Measurements from ENCODE around the gene STOX2. TPM values are rescaled to one million over a fixed set of nuclear protein-coding genes. Genes with fewer than 3 reads are reported as not detected.

STOX2 gene, protein sequence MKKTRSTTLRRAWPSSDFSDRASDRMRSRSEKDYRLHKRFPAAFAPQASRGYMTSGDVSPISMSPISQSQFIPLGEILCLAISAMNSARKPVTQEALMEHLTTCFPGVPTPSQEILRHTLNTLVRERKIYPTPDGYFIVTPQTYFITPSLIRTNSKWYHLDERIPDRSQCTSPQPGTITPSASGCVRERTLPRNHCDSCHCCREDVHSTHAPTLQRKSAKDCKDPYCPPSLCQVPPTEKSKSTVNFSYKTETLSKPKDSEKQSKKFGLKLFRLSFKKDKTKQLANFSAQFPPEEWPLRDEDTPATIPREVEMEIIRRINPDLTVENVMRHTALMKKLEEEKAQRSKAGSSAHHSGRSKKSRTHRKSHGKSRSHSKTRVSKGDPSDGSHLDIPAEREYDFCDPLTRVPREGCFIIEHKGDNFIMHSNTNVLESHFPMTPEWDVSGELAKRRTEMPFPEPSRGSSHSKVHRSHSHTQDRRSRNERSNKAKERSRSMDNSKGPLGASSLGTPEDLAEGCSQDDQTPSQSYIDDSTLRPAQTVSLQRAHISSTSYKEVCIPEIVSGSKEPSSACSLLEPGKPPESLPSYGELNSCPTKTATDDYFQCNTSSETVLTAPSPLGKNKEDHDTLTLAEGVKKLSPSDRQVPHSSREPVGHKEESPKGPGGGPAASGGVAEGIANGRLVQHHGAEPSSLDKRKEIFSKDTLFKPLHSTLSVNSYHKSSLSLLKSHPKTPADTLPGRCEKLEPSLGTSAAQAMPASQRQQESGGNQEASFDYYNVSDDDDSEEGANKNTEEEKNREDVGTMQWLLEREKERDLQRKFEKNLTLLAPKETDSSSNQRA (N-terminal part only)
- total RNA-seq (2014; rRNA removed; shearing (Covaris generic)) = not detected in 2 replicates
- polyA plus RNA-seq (2015; cell fraction: cytosol; rRNA removed) = 0.21 TPM in 1 of 2 replicates, not detected in the other
- polyA plus RNA-seq (2015; cell fraction: nucleus; rRNA removed) = not detected in 2 replicates

DNA sequence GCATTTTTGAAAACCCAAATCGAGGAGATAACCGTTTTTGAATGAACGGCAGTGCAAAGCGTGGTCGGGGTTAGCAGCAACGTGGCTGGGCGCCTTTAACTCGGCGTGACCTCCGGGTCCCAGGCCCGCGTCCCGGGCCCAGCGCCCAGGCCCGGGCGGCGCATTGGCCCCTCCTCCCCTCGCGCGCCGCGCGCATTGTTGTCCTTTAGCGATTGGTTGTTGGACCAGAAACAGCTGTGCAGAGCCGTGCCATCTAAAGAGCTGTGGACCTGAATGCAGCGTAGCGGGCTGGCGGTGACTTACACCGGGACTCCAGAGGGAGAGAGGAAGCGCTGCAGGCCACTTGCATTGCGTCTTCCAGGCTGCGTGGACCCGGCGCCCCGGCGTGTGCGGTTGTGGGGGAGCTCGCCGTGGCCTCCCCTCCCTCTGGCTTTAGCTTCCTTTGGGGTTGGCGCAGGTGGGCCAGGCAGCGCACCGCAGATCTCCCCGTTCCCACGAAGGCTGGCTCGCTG lies at the start of gene STOX2:
Gene STOX2, plus strand, starts transcription at position 227 of the 512 bp plus-strand sequence. CDS start 1,484 bp downstream, outside the sequence.
- DNase-seq (ENCODE audit: low read depth) = no peak

DNA sequence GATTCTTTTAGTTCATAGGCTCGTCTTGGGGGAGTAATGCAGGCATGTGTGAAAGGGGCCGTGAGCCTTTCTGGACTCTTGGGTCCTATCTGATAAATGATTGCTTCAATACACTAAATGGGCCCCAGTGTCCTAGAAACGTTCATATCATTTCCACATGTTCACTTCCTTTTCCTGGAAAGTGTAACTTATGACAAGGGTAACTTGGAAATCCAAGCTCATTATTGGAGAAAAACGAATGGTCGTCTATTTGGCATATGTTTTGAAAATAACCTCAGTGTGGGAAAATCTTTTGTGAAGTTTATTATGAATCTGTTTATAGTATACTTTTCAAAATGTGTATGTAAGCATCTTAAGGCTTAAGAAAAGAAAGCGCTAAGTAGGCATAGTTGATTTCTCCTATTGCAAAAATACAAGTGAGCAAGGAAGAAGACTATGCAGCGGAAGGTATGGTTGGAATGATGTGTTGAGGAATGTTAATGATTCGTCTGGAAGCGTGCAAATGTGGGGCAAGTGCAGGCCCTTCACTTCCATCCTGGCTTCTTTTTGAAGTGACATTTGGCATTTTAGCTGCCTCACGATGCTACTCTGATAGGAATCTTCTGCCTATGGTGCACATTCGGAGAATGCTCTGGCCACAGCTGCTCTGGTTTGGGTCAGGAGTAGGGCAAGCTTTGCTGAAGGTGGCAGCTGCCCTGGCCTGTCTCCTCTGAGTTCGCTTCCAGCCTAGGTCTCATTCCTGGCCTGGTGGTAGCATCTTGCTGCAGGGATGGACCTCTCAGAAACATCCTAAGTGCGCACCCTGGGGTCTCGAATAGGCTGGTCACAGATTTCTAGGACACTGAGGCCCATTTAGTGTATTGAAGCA lies 49.5 kb upstream of the STOX2 start:
- DNase-seq (ENCODE audit: low read depth) = no peak

DNA sequence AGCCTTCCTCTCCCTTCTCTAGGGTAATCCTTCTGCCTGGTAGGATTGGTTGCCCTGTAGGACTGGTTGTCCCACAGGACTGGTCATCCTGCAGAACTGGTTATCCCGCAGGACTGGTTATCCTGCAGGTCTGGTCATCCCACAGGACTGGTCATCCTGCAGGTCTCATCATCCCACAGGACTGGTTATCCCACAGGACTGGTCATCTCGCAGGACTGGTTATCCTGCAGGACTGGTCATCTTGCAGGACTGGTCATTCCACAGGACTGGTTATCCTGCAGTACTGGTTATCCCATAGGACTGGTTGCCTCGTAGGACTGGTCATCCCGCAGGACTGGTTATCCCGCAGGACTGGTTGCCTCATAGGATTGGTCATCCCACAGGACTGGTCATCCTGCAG lies 48.1 kb upstream of the STOX2 start:
- DNase-seq (ENCODE audit: low read depth) = no peak

DNA sequence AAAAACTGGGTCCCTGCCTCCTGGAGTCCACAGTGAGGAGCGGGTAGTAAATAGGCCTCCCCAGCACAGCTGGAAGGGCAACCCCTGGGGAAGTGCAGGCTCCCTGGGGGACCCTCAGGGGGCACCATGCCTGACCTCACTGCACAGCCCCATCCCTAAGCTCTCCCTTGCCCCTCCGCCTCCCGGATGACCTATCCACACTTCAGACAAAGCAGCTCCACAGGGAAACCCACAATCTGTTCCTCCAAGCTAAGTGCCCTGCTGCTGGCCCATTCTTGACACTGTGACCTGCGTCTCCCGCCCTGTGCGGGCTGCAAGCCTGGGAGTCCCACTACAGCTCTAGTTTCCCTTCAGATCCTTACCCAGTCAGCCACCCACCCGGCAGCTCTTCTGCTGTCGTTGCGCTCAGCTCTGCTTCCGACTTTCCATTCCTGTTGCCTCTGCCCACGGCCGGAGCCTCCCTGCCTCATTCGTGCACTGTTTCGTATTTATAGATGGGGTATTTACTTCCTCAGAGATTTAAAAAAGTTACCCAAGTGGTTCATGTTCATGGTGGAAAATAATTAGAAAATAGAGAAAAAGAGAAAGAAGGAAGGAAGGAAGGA lies 47.0 kb upstream of the STOX2 start:
- DNase-seq (ENCODE audit: low read depth) = no peak

DNA sequence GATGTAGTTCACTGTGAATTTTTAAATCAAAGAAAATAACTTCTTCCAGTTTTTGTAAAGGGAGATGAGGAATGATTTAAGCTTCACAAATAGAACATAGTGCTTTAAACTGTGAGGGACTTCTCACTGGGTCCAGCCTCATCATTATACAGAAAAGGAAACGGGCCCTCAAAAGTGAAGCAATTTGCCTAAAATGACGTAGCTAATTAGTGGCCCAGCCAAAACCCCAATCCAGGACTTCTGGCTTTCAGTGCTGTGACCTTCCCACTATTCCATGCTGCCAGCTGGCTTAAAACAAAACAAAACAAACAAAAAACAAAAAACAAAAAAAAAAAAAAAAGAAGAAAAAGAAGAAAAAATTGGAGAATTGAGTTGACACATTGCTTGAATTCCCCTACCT lies 45.0 kb upstream of the STOX2 start:
- no peak for DNase-seq (ENCODE audit: low read depth)

DNA sequence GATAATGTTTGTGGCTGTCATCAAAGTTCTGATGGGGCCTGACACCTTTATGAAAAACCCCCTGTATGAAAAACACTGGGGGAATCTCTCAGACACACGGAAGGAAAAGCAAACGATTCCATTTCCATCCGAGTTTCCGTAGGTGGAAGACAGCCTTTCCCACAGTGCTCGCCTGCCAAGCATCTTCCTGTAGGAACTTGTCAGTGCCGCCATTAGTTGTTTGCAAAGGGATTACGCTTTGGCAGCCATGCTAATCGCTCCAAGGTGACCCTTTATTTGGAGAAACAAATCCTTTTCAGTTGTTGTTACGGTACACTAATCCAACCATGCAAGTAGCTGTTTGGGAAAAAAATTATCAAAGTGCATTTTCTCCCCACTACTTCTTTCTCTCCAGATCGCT lies 44.4 kb upstream of the STOX2 start:
- no peak for DNase-seq (ENCODE audit: low read depth)

DNA sequence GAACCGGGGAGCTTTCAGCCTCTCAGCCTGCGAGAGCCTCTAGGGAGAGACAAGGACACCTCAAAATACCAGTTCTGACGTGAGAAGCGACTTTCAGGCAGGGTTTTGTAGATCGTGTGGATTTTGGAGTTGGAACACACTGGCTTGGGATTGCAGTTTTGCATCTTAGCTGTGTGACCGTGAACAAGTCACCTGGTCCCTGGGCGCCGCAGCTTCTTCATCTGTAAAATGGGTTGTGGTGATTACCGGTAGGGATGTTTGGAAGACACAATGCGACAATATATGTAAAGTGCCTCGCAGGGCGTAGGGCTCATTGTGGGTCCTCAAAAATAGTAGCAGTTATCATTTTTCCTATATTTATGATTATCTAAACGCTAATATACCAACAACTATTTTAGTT lies 43.7 kb upstream of the STOX2 start:
- DNase-seq (ENCODE audit: low read depth) = no peak

DNA sequence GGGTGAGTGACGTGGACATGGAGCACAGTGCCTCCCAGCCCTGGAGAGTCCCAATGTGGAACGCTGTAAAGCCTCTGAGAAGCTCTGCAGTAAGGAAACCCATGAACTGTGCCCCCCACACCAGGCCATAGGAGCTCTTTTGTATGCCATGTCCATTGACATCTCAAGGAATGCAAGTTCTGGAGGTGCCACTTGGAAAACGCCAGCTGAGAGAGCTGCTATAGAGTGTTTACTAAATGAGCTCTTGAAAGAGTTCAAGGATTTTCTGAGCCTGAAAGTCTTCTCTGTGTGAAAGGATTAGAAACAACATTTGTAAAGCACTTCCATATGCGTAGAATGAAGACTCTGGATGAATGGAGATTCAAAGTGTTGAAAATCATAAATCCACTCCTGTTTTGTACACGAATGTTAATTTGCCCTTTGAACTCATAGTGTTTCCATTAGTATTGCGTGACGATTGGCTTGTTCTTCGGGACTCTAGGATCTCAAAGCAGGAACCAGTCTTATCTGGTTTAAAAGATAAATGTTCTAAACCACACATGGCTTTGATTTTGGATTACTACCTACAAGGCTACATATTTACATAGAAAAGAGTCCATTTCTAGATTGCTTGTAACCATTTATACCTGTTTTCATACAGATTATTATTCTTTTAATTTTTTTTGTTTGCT lies 41.8 kb upstream of the STOX2 start:
- DNase-seq (ENCODE audit: low read depth) = no peak

DNA sequence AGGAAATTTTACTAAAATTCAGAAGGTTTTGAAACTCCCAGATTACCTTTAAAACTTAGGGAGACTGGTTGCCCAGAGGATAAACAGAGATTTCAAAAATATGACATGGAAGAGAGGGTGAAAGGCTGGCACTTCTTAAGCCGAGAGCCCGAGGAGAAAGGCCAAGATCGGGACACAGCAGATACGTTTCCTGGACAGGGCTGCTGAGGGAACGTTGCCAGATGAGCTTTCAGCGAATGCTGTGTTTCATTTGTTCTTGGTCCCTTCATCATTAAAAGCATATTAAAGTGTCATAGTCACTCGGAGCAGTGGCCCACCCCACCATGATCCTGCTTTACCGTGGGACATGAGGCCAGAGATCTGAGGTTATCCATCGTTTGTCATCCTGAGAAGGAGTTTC lies 37.9 kb upstream of the STOX2 start:
- DNase-seq (ENCODE audit: low read depth) = no peak

DNA sequence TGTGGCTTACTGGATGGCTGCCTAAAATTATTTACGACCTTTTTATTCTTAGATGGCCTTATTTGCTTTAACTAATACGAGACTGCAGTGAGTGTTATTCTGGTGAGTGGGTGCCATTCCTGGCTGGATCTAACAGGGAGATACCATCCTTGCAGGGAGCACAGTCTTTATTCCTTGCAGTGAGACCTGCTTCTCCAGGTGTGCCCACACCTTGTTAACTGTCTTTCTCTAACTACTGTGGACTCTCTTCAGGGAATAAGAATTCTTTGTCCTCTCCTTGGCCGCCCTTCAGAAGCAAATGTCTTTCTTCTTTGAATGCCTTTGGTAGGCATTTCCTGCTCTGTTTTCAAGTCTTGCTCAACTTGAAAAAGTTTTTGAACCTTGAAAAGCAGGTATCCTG lies 34.1 kb upstream of the STOX2 start:
- no peak for DNase-seq (ENCODE audit: low read depth)

DNA sequence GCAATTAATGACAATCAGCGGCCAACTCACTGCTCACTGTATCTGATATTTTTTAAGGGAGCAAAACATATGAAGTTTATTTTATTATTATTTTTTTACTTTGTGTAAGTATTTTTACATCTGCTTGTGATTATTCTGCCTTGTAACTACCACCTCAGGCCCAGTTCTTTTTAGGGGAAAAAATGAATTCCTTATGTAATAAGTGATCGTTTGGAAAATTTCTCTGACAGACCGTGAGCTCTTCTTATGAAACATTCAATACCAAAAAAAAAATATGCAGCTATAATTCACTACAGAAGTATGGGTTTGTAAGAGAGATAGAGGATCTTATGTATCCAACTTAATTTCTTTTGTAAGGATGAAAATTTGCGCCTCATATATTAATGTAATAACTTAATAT lies 33.5 kb upstream of the STOX2 start:
- DNase-seq (ENCODE audit: low read depth) = no peak

DNA sequence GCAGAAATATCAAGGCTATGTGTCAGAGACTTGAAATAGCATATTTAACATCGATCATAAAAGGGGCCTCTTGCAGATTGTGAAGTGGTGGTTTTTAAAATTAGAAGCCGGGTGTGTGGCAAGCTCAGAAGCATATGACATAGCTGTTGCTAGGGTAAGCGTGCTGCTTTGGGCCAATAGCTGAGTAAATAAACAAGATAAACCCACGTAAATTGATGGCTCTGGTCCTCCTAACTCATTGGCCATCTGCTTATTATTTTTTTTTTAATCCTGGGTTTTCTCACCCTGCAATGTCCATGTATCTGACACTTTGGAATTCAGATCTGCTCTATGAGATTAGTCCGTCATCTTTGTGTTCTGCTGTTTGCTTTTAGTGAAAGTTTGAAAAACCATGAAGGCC lies 32.6 kb upstream of the STOX2 start:
- no peak for DNase-seq (ENCODE audit: low read depth)

DNA sequence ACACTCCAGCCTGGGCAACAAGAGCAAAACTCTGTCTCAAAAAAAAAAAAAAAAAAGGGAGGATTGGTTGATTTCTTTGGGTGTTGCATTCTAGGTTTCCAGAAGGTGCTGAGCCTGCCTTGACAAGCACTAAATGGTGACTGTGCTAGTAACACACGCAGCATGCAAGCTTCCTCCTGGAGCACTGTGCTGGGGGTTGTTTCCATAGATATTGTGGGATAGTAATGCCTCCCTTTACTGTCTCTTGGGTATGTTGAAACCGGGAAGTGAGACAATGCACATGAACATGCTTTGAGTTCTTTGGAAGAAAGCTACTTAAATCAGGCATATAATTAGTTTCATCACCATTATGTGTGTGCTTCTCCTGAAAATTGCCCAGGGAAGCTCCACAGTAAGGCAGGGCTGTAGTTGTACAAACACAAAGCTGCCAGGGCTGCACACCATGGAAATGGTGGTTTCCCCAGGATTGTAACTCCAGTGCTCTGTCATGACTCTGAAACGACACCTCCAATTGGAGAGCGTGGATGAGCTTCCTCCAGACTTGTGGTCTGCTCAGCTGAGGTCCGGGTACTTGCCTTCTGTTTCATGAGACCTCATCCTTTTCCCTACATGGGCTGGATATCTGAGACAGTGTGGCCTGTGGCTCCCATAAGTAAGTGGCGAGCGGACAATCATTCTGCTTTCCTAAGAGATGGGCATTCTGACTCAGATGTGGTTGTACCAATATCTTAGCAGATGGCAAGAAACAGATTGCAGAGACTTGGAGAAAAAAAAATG lies 31.5 kb upstream of the STOX2 start:
- no peak for DNase-seq (ENCODE audit: low read depth)

DNA sequence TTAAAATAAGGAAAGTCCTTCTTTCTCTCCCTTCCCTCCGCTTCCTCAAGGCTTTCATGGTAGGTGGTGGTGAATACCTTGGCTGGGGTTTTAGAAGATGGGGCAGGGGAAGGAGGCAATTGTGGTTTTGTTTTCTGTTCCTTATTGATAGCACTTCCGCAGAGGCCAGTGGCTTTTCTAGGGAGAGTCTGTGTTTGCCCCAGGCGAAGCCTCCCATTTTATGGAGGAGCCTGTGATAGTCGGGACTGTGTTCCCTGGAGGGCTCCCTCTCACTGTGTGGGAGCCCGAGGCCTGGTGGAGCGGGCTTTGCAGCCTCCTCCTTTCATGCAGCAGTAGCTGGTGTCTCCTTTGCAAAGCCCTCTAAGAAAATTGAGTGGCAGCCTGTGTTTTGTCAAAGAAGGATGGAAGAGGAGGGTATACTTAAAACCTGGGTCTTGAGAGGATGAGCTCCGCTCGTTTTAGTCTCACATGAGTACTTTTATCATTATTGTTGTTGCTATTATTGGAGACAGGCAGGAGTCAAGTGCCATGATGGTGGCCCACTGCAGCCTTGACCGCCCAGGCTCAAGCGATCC lies 29.8 kb upstream of the STOX2 start:
- no peak for DNase-seq (ENCODE audit: low read depth)

DNA sequence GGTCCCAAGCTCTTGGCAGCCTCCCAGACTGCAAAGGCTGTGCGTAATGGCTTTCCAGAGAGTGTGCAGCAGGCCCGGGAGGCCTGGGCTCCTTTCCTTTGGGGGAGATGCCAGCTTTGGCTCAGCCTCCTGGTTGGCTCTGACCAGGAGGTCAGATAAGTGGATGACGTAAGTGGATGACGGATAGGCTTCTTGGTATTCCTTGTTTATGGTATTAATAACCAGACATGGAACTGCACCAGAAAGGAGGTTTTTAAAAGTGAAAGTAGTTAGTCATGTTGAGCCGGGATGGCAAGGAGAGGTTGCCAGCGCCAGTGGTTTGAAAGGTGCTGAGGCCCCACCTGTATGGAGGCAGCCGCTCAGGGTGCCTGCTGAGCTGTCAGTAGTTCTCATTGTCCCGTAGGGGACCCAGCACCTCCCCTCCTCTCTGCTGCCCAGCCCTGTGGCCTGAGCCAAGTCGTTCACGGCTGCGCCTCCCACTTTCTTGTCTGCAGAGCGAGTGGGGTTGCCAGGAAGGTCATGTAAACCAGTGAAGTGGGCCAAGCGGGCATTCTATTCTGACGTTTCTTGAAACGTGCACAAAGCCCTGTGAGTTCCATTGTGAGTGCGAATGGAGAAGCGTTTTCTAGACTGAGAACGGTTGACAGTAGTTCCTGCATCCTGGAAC lies 28.7 kb upstream of the STOX2 start:
- peak; percentile 72 for DNase-seq (ENCODE audit: low read depth)

DNA sequence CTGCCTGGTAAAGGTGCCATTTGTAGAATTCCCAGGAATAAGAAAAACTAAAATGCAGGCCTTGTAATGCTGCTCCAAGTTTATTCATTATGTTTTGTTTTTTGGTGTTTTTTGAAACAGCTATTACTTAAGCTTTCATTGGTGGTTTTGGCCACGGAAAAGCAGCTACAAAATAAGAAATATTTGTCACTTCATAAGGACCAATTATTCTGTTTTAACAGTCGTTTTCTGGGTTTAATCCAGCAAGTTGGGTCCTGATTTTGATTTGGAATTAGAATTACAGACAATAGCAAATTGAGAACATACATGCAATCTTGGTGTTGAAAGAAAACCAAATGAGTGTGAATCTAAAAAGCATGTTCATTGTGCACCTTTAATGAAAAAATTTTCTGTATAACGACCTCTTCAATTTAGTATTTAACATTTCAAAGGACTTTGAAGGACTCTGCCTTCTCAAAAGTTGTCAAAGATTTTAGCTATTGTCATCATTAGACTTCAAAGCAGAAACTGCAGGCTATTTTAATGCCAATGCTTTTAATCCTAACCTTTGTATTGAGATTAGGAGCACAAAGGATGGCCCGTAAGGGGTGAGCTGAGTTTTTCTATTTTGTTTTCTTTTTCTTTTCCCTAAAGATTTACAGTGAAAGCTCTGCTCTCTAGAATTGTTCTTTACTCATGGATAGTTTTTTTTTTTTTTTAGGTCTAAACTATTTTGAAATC lies 26.7 kb upstream of the STOX2 start:
- DNase-seq (ENCODE audit: low read depth) = no peak

DNA sequence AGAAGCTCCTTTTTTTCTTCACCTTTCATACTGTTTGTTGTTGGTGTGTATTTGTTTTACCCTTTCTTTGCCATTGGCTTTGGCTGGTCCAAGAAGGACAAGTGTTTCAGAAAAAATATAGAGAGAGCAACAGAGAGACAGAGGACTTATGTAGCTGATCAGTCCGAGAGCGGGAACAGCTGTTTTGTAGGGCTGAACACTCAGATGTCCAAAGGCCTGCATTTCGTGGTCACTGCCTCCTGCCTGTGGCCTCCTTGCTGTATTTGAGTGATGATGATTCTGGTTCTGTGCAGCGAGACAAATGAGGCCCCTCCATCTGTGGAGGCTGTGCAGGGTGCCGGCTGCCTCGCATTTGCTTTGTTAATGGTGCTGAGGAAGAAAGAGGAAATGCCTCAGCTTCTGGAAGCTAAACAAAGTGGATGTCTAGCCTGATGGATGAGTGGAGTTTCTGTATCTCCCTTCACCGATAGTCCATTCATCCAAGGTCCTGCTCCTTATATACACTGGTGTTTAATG lies 19.8 kb upstream of the STOX2 start:
- no peak for DNase-seq (ENCODE audit: low read depth)

DNA sequence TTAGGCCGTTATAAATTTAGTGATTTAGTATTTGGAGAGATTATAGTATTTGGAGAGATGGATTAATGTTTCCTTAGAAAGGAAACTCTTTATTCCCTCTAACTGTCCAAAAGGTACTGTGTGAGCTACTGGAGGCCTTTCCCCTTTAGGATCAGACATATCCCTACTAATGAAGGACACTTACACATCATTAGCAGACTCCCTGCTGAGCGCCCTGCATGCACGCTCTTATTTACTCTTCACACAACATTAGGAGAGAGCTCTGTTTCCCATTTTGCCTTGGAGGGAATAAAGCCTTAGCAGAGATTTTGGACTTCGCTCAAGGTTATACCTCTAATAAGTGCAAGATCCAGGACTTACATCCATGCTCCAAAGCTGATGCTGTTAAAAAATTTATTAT lies 17.8 kb upstream of the STOX2 start:
- no peak for DNase-seq (ENCODE audit: low read depth)
